IPS-15b (cell line): ENCODE measurements around the gene RFX2.
"Not testable (repeated sequence)": the region's sequence is repeated elsewhere in the genome, so short reads cannot be mapped to it uniquely, and the experiment has no call there.

Experiments
- H3K27me3 ChIP-seq: one replicate; pipeline ENCODE4 v1.6.1; 2013; ENCODE audit warnings: low read length; ENCODE audit not compliant: control insufficient read depth, insufficient read depth
- H3K36me3 ChIP-seq: one replicate; pipeline ENCODE4 v1.6.1; 2013; ENCODE audit warnings: low read length; ENCODE audit not compliant: control insufficient read depth, insufficient read depth
- H3K4me1 ChIP-seq: one replicate; pipeline ENCODE4 v1.6.1; 2013; ENCODE audit warnings: mild to moderate bottlenecking, low read length; ENCODE audit not compliant: control insufficient read depth, insufficient read depth
- H3K4me3 ChIP-seq: one replicate; pipeline ENCODE4 v1.5.1; 2013; ENCODE audit warnings: low read depth, low read length
- H3K9ac ChIP-seq: one replicate; pipeline ENCODE4 v1.6.1; 2013; ENCODE audit warnings: low read depth, mild to moderate bottlenecking, low read length
- H3K9me3 ChIP-seq: one replicate; pipeline ENCODE4 v1.6.1; 2013; ENCODE audit warnings: mild to moderate bottlenecking, low read length; ENCODE audit not compliant: control insufficient read depth, insufficient read depth

RFX2 gene

GRCh38 chr19:6088602-6089049 is 21.7 kb downstream of the RFX2 start:
- Histone ChIP-seq H3K9ac (no peak overlapping the region), H3K4me3 (no peak overlapping the region), H3K36me3 (no peaks in the 10 kb centered on the region), H3K9me3 (no peaks in the 10 kb centered on the region), H3K27me3 (peaks cover 9% of the 10 kb centered on the region), H3K4me1 (peaks cover 9% of the 10 kb centered on the region)

GRCh38 chr19:6087074-6087571 is 23.2 kb downstream of the RFX2 start:
- H3K9me3 ChIP-seq: no peaks in the 10 kb centered on the region
- H3K4me1 ChIP-seq: peaks cover 9% of the 10 kb centered on the region
- H3K27me3 ChIP-seq: no peaks in the 10 kb centered on the region
- no peak overlapping the region for H3K4me3 ChIP-seq
- H3K36me3 ChIP-seq: no peaks in the 10 kb centered on the region
- no peak overlapping the region for H3K9ac ChIP-seq

DNA sequence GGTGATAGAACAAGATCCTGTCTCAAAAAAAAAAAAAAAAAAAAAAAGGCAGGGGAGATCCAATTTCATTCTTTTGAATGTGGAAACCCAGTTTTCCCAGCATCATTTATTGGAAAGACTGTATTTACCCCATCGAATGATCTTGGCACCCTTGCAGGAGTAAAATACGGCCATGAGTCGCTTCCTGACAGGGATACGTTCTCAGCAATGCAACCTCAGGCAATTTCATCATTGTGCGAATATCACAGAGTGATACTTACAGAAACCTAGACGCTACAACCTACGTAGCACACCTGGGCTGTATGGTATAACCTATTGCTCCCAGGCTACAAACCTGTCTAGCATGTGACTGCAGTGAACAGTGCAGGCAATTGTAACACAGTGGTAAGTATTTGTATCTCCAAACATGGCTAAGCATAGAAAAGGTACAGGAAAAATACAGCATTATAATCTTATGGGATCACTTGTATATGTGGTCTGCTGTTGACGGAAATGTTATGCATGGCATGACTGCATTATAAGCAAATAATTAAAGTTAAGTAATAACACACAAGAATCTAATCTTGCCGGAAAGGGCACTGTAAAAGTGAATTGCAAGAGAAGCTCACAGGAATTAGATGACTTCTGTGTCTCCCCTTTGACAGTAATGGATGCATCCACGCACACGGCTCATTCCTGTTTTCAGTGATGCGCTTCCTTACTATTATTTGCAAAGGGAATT is 24.1 kb downstream of the RFX2 start:
- Histone ChIP-seq H3K9ac (no peak overlapping the region), H3K27me3 (no peaks in the 10 kb centered on the region), H3K36me3 (no peaks in the 10 kb centered on the region), H3K4me3 (no peak overlapping the region), H3K9me3 (no peaks in the 10 kb centered on the region), H3K4me1 (peaks cover 6% of the 10 kb centered on the region)

GRCh38 chr19:6084821-6085220 is 25.5 kb downstream of the RFX2 start:
- Histone ChIP-seq H3K4me3 (no peak overlapping the region), H3K9ac (no peak overlapping the region), H3K36me3 (no peaks in the 10 kb centered on the region), H3K9me3 (no peaks in the 10 kb centered on the region), H3K4me1 (peaks cover 6% of the 10 kb centered on the region), H3K27me3 (no peaks in the 10 kb centered on the region)

GRCh38 chr19:6079107-6079506 is 31.2 kb downstream of the RFX2 start:
- Histone ChIP-seq H3K4me3 (no peak overlapping the region), H3K9me3 (no peaks in the 10 kb centered on the region), H3K9ac (no peak overlapping the region), H3K36me3 (no peaks in the 10 kb centered on the region), H3K27me3 (no peaks in the 10 kb centered on the region), H3K4me1 (no peaks in the 10 kb centered on the region)

- Histone ChIP-seq H3K27me3 (no peaks in the 10 kb centered on the region), H3K9ac (no peak overlapping the region), H3K4me3 (no peak overlapping the region), H3K9me3 (no peaks in the 10 kb centered on the region), H3K4me1 (no peaks in the 10 kb centered on the region), H3K36me3 (no peaks in the 10 kb centered on the region)
Measured at GRCh38 chr19:6078068-6078467, 32.2 kb downstream of the RFX2 start.

GRCh38 chr19:6076675-6077463 is 33.4 kb downstream of the RFX2 start:
- Histone ChIP-seq H3K9ac (no peak overlapping the region), H3K27me3 (no peaks in the 10 kb centered on the region), H3K9me3 (no peaks in the 10 kb centered on the region)

DNA sequence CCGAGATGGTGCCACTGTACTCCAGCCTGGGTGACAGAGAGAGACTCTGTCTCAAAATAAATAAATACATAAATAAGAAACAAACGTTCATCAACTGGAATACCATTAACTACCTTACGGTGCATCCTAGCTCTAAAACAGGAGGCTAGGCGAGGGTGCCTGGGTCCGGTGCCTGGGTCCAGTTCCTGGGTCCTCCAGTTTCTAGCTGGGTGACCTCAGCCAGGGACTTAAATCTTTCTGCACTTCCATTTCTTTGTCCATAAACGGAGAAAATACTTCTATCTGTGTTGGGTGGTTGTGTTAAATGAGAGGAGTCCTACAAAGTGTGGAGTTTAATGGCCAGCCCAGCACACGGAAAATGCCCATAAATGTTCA is 34.0 kb downstream of the RFX2 start:
- H3K9me3 ChIP-seq: no peaks in the 10 kb centered on the region
- H3K36me3 ChIP-seq: no peaks in the 10 kb centered on the region
- H3K4me1 ChIP-seq: no peaks in the 10 kb centered on the region
- no peaks in the 10 kb centered on the region for H3K27me3 ChIP-seq
- H3K9ac ChIP-seq: no peak overlapping the region
- H3K4me3 ChIP-seq: no peak overlapping the region

More at GRCh38 chr19:6076675-6077463, 33.4 kb downstream of the RFX2 start:
- H3K36me3 ChIP-seq: no peaks in the 10 kb centered on the region
- no peaks in the 10 kb centered on the region for H3K4me1 ChIP-seq
- no peak overlapping the region for H3K4me3 ChIP-seq

GRCh38 chr19:6074709-6075403 is 35.4 kb downstream of the RFX2 start:
- H3K9ac ChIP-seq: no peak overlapping the region
- no peak overlapping the region for H3K4me3 ChIP-seq
- no peaks in the 10 kb centered on the region for H3K4me1 ChIP-seq
- no peaks in the 10 kb centered on the region for H3K27me3 ChIP-seq
- H3K36me3 ChIP-seq: no peaks in the 10 kb centered on the region
- H3K9me3 ChIP-seq: no peaks in the 10 kb centered on the region

DNA sequence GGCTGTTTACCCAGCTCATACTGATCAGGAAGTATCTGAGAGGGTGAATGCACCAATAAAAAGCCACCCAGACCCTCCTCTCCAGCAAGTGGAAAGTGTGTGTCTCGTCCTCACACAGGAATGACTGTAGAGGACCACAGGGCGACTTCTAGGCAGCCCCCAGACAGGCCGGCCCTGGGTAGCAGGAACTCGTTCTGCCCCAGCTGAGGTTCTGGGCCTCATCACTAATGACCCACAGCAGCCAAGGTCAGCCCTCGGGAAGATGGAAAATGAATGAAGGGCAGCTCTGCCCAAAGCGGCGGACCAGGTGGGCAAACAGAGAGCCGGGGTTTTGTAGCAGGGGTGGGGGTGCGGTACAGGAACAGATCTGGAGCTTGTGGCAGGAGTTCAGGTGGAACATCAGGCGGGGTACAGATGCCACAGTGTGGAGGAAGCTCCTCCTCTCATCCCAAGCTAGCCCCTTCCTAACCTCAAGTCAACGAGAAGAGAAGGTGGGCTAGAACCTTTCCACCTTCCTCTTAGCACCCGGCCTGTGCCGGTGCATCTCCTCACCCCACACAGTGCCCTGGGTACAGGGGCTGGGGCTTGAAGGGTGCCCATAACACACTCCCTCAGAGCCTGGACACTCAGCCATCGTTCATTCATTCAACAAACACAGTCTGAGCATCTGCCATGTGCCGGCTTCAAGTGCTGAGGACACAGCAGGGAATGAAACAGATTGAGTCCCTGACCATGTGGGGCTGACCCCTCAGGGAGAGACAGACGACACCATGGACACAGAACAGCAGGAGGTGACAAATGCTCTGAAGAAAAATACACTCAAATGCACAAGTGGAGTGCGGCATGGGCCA is 36.2 kb downstream of the RFX2 start:
- Histone ChIP-seq H3K36me3 (no peaks in the 10 kb centered on the region), H3K4me1 (no peaks in the 10 kb centered on the region), H3K9ac (no peak overlapping the region), H3K4me3 (no peak overlapping the region), H3K27me3 (no peaks in the 10 kb centered on the region), H3K9me3 (no peaks in the 10 kb centered on the region)

- H3K4me3 ChIP-seq, H3K36me3 ChIP-seq, H3K9ac ChIP-seq, H3K9me3 ChIP-seq, H3K27me3 ChIP-seq, H3K4me1 ChIP-seq: not testable (repeated sequence)
Measured at GRCh38 chr19:6073233-6073632, 37.1 kb downstream of the RFX2 start.
